ENCODE results near the gene ZCWPW1. TPM values are rescaled to one million over a fixed set of nuclear protein-coding genes. Genes with fewer than 3 reads are reported as not detected.
A peak's percentile ranks its signal among the peaks of the same experiment; 100 is the strongest.

The ZCWPW1 gene
- total RNA-seq, result 10 to 100 TPM in 1 of 3 donors, 1 to 10 TPM in 2; 3.9 to 12.6 (median 8.6) TPM

- H3K27me3 ChIP-seq, result no peaks in the 10 kb centered on the region
- DNase-seq (ENCODE audit: low spot score in 2 of 2), result peak; percentile 96 to 97
- TF ChIP-seq POLR2AphosphoS5 (IDR thresholded peaks at IDR 0.05) (peak; percentile 99 to 100 (median 100)), CTCF (IDR thresholded peaks at IDR 0.05) (no peak), POLR2A (IDR thresholded peaks at IDR 0.05) (peak; percentile 99)
- intact Hi-C loops (cut with DNase I; ENCODE audit: low total_unique reads), result no loop called here
- peak within 1 kb of the TSS; percentile 99 to 100 for H3K27ac ChIP-seq
- H3K4me1 ChIP-seq, result peaks cover 8 to 20% of the 10 kb centered on the region in 2 donors
- no peaks in the 10 kb centered on the region for H3K36me3 ChIP-seq
- H3K4me3 ChIP-seq, result peak within 1 kb of the TSS; percentile 85 to 98 (median 88)
- no peaks in the 10 kb centered on the region for H3K9me3 ChIP-seq
Measured at GRCh38 chr7:100428199-100428966, at the start of gene ZCWPW1. TSS of gene ZCWPW1 (minus strand) at chr7:100428703. CDS start at chr7:100420649, 8,054 bp downstream.

- no peak for DNase-seq (ENCODE audit: low spot score in 2 of 2)
- intact Hi-C loops (cut with DNase I; ENCODE audit: low total_unique reads), result loop anchor here (5.0 kb wide), 1 partner anchor 209 kb away; no protein-coding TSS in a partner anchor
- Histone ChIP-seq H3K27ac (peak overlapping the region; percentile 94 to 95), H3K4me3 (peak overlapping the region; percentile 94 to 96 (median 95)), H3K27me3 (no peaks in the 10 kb centered on the region), H3K9me3 (no peaks in the 10 kb centered on the region), H3K4me1 (peaks cover 11 to 14% of the 10 kb centered on the region in 2 donors), H3K36me3 (no peaks in the 10 kb centered on the region)
- TF ChIP-seq POLR2AphosphoS5 (IDR thresholded peaks at IDR 0.05) (no peak), CTCF (IDR thresholded peaks at IDR 0.05) (no peak), POLR2A (IDR thresholded peaks at IDR 0.05) (no peak)
Measured at GRCh38 chr7:100477871-100478267, 49.4 kb upstream of the ZCWPW1 start.

DNA sequence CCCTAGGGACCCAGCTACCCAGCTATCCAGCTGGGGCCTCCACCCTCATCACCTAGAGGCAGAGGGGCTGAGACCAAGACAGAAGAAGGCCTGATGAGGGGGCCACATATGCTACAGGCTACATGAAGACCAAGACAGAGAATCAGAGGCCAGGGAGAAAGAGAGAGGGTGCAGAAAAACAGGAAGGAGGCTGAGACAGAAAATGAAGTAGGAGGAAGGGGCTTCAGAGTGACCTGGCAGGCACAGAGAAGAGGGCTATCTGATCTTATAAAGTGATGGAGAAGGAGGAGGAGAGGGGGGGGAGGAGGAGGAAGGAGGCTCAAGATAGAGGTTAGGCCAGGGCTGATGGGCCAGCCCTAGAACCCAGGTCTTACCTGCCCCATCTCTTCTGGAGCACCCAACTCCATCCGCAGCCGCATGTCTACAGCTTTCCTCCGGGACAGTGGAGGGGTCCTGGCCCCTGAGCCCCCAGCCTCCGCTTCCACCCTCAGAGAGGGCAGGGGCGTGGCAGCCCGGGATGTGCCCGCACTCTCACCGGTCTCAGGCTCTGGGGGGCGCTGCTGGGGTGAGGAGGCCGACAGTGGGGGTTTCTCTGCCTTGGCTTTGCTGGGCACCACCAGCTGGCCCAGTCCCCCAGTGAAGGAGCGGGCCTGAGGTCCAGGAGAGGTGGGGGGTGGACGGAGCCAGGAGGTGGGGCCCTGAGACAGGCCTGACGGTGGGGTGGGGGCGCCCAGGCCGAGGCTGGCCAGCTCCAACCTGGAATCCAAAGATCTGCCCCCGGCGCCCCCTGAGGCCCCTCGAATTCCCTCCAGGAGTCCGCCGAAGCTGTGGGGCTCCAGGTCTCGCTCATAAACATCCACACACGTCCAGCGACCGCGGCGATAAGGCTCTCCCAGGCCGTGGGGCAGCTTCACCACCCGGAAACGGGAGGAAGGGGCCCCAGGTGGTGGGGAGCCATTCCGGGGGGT, 48.7 kb upstream of the ZCWPW1 start:
- intact Hi-C loops (cut with DNase I; ENCODE audit: low total_unique reads), result loop anchor here (5.0 kb wide), 1 partner anchor 210 kb away; no protein-coding TSS in a partner anchor
- peak overlapping the region; percentile 94 to 96 (median 95) for H3K4me3 ChIP-seq
- no peak for TF ChIP-seq POLR2A (IDR thresholded peaks at IDR 0.05)
- peak in 1 of 3 donors; percentile 8 for TF ChIP-seq CTCF (IDR thresholded peaks at IDR 0.05)
- no peaks in the 10 kb centered on the region for H3K36me3 ChIP-seq
- no peak for DNase-seq (ENCODE audit: low spot score in 2 of 2)
- H3K9me3 ChIP-seq, result no peaks in the 10 kb centered on the region
- H3K27ac ChIP-seq, result peak overlapping the region; percentile 94 to 95
- H3K4me1 ChIP-seq, result peaks cover 8 to 14% of the 10 kb centered on the region in 2 donors
- H3K27me3 ChIP-seq, result no peaks in the 10 kb centered on the region

DNA sequence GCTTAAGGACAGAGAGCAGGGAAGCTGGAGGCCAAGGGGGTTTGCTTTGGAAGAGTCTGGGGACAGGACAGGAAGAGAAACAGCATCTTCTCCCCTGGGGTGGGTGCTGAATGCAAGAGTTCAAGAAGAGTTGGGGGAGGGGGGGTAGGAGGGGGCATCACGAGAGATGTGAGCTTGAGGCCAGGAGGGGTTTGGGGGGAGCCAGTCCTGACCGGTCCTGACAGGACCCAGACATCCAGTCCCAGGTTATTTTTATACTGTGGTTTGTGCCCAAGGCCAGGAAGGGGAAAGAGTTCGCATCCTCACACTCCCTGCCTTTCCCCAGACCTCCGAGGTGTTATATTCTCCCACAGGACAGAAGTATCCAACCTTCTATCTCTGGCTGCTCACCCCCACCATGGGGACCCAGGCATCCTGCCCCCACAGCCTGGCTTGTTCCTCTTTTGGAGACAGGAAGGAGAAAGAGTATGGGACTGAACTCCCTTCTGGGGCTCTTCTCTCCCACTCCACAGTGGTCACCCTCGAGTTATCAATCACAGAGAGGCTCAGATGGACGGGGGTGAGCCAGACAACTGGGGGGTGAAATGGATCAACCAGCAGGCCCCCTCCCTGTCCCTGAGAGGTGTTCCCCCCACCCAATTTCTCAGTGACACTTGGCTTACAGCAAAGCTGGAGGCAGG, 47.7 kb upstream of the ZCWPW1 start:
- peaks cover 8 to 14% of the 10 kb centered on the region in 2 donors for H3K4me1 ChIP-seq
- H3K36me3 ChIP-seq, result no peaks in the 10 kb centered on the region
- no peak for DNase-seq (ENCODE audit: low spot score in 2 of 2)
- peak overlapping the region; percentile 94 to 96 (median 95) for H3K4me3 ChIP-seq
- no peaks in the 10 kb centered on the region for H3K27me3 ChIP-seq
- intact Hi-C loops (cut with DNase I; ENCODE audit: low total_unique reads), result loop anchor here (5.0 kb wide), 1 partner anchor 211 kb away; no protein-coding TSS in a partner anchor
- TF ChIP-seq POLR2AphosphoS5 (IDR thresholded peaks at IDR 0.05), result no peak
- TF ChIP-seq POLR2A (IDR thresholded peaks at IDR 0.05), result no peak
- TF ChIP-seq CTCF (IDR thresholded peaks at IDR 0.05), result no peak
- no peaks in the 10 kb centered on the region for H3K9me3 ChIP-seq
- H3K27ac ChIP-seq, result peak overlapping the region; percentile 94 to 95
